Measurements from ENCODE around the gene CCDC141. TPM values are rescaled to one million over a fixed set of nuclear protein-coding genes. Genes with fewer than 3 reads are reported as not detected.
"Not testable (repeated sequence)": the region's sequence is repeated elsewhere in the genome, so short reads cannot be mapped to it uniquely, and the experiment has no call there.

CCDC141 gene
- total RNA-seq, 5 donors from 2014 or later (not counting 1 experiment from before 2014, with no cell fraction given): 13.2 to 44.8 (median 16.8) TPM

- no CpG with 5 or more reads among the region's 2 CpGs for WGBS (ENCODE audit: insufficient coverage)
- CTCF ChIA-PET: no interaction called here
- no peaks in the 10 kb centered on the region for H3K9me3 Mint-ChIP-seq
- Histone ChIP-seq H3K27ac (ENCODE audit: low read length) (no peak overlapping the region), H3K27me3 (replicated peaks in 1 of 2; ENCODE audit: control insufficient read depth in 2 of 2, extremely low read depth in 1 of 2, insufficient read depth in 2 of 2, low read length in 1 of 2) (no peaks in the 10 kb centered on the region), H3K4me3 (ENCODE audit: control insufficient read depth in 1 of 2, extremely low read depth in 1 of 2, low read length in 1 of 2) (no peak overlapping the region), H3K36me3 (ENCODE audit: control insufficient read depth in 2 of 2, extremely low read depth in 1 of 2, insufficient read depth in 1 of 2, low read length in 1 of 2) (peaks cover 0 to 8% of the 10 kb centered on the region in 2 donors), H3K9me3 (no peaks in the 10 kb centered on the region), H3K4me1 (ENCODE audit: control insufficient read depth in 1 of 2, extremely low read depth in 1 of 2, insufficient read depth in 2 of 2, low read length in 2 of 2) (peaks cover 8 to 24% of the 10 kb centered on the region in 2 experiments)
- peaks cover 64 to 71% (median 65%) of the 10 kb centered on the region in 3 donors for H3K4me1 Mint-ChIP-seq
- peak overlapping the region; percentile 95 to 98 for H3K27ac Mint-ChIP-seq
- ATAC-seq (replicated peaks in 1 of 4): no peak
- POLR2A ChIA-PET: no interaction called here
- peak overlapping the region; percentile 86 to 90 (median 89) for H3K4me3 Mint-ChIP-seq
- H3K36me3 Mint-ChIP-seq: peaks cover 16% of the 10 kb centered on the region
- H3K27me3 Mint-ChIP-seq: no peaks in the 10 kb centered on the region
- DNase-seq: no peak
These were observed 1.8 kb downstream of the CCDC141 start for GRCh38 chr2:179048099-179048498.

DNA sequence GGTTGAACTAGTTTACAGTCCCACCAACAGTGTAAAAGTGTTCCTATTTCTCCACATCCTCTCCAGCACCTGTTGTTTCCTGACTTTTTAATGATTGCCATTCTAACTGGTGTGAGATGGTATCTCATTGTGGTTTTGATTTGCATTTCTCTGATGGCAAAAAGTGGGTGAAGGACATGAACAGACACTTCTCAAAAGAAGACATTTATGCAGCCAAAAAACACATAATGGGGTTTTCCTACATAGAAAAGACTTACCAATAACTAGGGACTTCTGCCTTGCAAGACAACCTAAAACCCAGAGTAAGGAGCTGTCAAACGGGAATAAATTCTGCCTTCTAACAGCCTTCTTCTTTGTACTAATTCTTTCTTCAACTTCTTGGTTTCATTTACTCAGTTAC, 4.3 kb downstream of the CCDC141 start:
- H3K27ac ChIP-seq (ENCODE audit: low read length); DNase-seq; H3K27me3 Mint-ChIP-seq; H3K9me3 Mint-ChIP-seq; ATAC-seq (replicated peaks in 1 of 4); H3K4me3 Mint-ChIP-seq; H3K36me3 ChIP-seq (ENCODE audit: control insufficient read depth in 2 of 2, extremely low read depth in 1 of 2, insufficient read depth in 1 of 2, low read length in 1 of 2); CTCF ChIA-PET; H3K27ac Mint-ChIP-seq; H3K4me3 ChIP-seq (ENCODE audit: control insufficient read depth in 1 of 2, extremely low read depth in 1 of 2, low read length in 1 of 2); H3K9me3 ChIP-seq; H3K27me3 ChIP-seq (replicated peaks in 1 of 2; ENCODE audit: control insufficient read depth in 2 of 2, extremely low read depth in 1 of 2, insufficient read depth in 2 of 2, low read length in 1 of 2); POLR2A ChIA-PET: not testable (repeated sequence)
- H3K4me1 ChIP-seq (ENCODE audit: control insufficient read depth in 1 of 2, extremely low read depth in 1 of 2, insufficient read depth in 2 of 2, low read length in 2 of 2): peaks cover 8 to 24% of the 10 kb centered on the region in 2 experiments
- H3K36me3 Mint-ChIP-seq: peaks cover 30% of the 10 kb centered on the region
- WGBS (ENCODE audit: insufficient coverage): 0% methylated on average over 1 of the region's 1 CpG
- peaks cover 63 to 81% (median 76%) of the 10 kb centered on the region in 3 donors for H3K4me1 Mint-ChIP-seq

DNA sequence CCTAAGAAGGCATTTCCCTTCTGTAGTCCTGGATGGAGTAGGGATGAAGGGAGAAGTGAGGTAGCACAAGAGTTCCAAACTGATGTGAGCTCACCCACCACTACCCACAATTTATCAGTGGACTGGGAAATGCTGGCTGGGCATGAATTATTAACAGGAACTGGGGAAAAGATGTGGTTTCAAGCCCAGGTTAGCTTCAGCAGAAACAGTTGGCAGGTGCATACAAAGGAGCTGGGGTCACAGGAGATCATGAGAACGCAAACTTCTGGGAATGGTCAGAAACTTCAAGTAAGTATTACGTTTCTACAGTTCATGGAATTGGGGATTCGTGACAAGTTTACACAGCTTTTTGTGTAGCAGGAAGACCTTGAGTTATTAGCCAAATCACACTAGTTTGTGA, 5.4 kb downstream of the CCDC141 start:
- ATAC-seq (replicated peaks in 1 of 4): no peak
- Histone ChIP-seq H3K4me1 (ENCODE audit: control insufficient read depth in 1 of 2, extremely low read depth in 1 of 2, insufficient read depth in 2 of 2, low read length in 2 of 2) (peaks cover 8 to 18% of the 10 kb centered on the region in 2 experiments), H3K27ac (ENCODE audit: low read length) (no peak overlapping the region), H3K4me3 (ENCODE audit: control insufficient read depth in 1 of 2, extremely low read depth in 1 of 2, low read length in 1 of 2) (no peak overlapping the region), H3K36me3 (ENCODE audit: control insufficient read depth in 2 of 2, extremely low read depth in 1 of 2, insufficient read depth in 1 of 2, low read length in 1 of 2) (peaks cover 0 to 8% of the 10 kb centered on the region in 2 donors), H3K9me3 (no peaks in the 10 kb centered on the region), H3K27me3 (replicated peaks in 1 of 2; ENCODE audit: control insufficient read depth in 2 of 2, extremely low read depth in 1 of 2, insufficient read depth in 2 of 2, low read length in 1 of 2) (no peaks in the 10 kb centered on the region)
- Mint-ChIP-seq H3K4me3 (peak overlapping the region in 2 of 3 donors; percentile 33 to 46), H3K27me3 (no peaks in the 10 kb centered on the region), H3K36me3 (peaks cover 30% of the 10 kb centered on the region), H3K4me1 (peaks cover 53 to 71% (median 69%) of the 10 kb centered on the region in 3 donors), H3K27ac (peak overlapping the region in 1 of 2 donors; percentile 48), H3K9me3 (no peaks in the 10 kb centered on the region)
- no peak for DNase-seq
- POLR2A ChIA-PET: no interaction called here
- CTCF ChIA-PET: no interaction called here
- WGBS (ENCODE audit: insufficient coverage): 96% methylated on average over 3 of the region's 3 CpGs

GRCh38 chr2:179037807-179038206, 12.1 kb downstream of the CCDC141 start:
- Histone ChIP-seq H3K27ac (ENCODE audit: low read length) (no peak overlapping the region), H3K27me3 (replicated peaks in 1 of 2; ENCODE audit: control insufficient read depth in 2 of 2, extremely low read depth in 1 of 2, insufficient read depth in 2 of 2, low read length in 1 of 2) (no peaks in the 10 kb centered on the region), H3K9me3 (no peaks in the 10 kb centered on the region), H3K4me1 (ENCODE audit: control insufficient read depth in 1 of 2, extremely low read depth in 1 of 2, insufficient read depth in 2 of 2, low read length in 2 of 2) (peaks cover 2 to 3% of the 10 kb centered on the region in 2 experiments), H3K36me3 (ENCODE audit: control insufficient read depth in 2 of 2, extremely low read depth in 1 of 2, insufficient read depth in 1 of 2, low read length in 1 of 2) (no peaks in the 10 kb centered on the region), H3K4me3 (ENCODE audit: control insufficient read depth in 1 of 2, extremely low read depth in 1 of 2, low read length in 1 of 2) (no peak overlapping the region)
- peaks cover 0 to 3% (median 0%) of the 10 kb centered on the region in 3 donors for H3K9me3 Mint-ChIP-seq
- WGBS (ENCODE audit: insufficient coverage): no CpG with 5 or more reads among the region's 4 CpGs
- DNase-seq (no peak), ATAC-seq (replicated peaks in 1 of 4) (no peak)
- H3K4me3 Mint-ChIP-seq: no peak overlapping the region
- CTCF ChIA-PET: no interaction called here
- peak overlapping the region in 1 of 2 donors; percentile 44 for H3K27ac Mint-ChIP-seq
- POLR2A ChIA-PET: no interaction called here
- peaks cover 20% of the 10 kb centered on the region for H3K36me3 Mint-ChIP-seq
- H3K4me1 Mint-ChIP-seq: peaks cover 17 to 37% (median 25%) of the 10 kb centered on the region in 3 donors
- no peaks in the 10 kb centered on the region for H3K27me3 Mint-ChIP-seq

DNA sequence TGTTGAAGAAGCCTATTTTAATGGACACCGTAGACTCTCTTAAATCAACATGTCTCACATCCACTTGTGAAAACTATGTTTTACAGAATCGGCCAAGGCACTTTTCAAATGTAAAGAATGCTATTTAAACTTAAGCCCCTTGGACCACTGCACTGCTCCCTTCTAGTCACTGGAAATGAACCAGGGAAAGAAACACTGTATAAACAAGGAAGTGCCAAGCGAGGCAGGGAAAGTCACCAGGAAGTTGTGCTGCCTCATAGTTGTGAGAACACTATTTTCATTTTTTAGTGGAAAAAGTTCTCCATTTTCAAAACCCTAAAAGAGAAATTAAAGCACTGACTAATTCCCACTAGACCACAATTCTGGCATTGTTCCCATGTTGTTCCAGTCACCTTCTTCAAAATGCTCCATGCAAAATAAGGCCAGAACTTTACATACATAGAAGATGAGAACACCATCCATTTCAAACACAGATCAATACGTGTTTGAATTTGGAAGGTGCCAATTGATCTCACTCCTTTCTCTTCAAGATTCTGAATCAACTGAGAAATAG, 13.5 kb downstream of the CCDC141 start:
- ATAC-seq (replicated peaks in 1 of 4) (no peak), DNase-seq (no peak)
- H3K9me3 Mint-ChIP-seq: peaks cover 0 to 3% (median 0%) of the 10 kb centered on the region in 3 donors
- Histone ChIP-seq H3K27me3 (replicated peaks in 1 of 2; ENCODE audit: control insufficient read depth in 2 of 2, extremely low read depth in 1 of 2, insufficient read depth in 2 of 2, low read length in 1 of 2) (no peaks in the 10 kb centered on the region), H3K4me3 (ENCODE audit: control insufficient read depth in 1 of 2, extremely low read depth in 1 of 2, low read length in 1 of 2) (no peak overlapping the region), H3K9me3 (no peaks in the 10 kb centered on the region), H3K27ac (ENCODE audit: low read length) (no peak overlapping the region), H3K4me1 (ENCODE audit: control insufficient read depth in 1 of 2, extremely low read depth in 1 of 2, insufficient read depth in 2 of 2, low read length in 2 of 2) (peaks cover 9 to 11% of the 10 kb centered on the region in 2 experiments), H3K36me3 (ENCODE audit: control insufficient read depth in 2 of 2, extremely low read depth in 1 of 2, insufficient read depth in 1 of 2, low read length in 1 of 2) (no peaks in the 10 kb centered on the region)
- ChIA-PET CTCF (no interaction called here), POLR2A (no interaction called here)
- H3K4me3 Mint-ChIP-seq: no peak overlapping the region
- no peaks in the 10 kb centered on the region for H3K27me3 Mint-ChIP-seq
- peaks cover 11% of the 10 kb centered on the region for H3K36me3 Mint-ChIP-seq
- H3K4me1 Mint-ChIP-seq: peaks cover 26 to 38% (median 31%) of the 10 kb centered on the region in 3 donors
- peak overlapping the region; percentile 50 to 70 for H3K27ac Mint-ChIP-seq
- no CpG with 5 or more reads among the region's 4 CpGs for WGBS (ENCODE audit: insufficient coverage)

DNA sequence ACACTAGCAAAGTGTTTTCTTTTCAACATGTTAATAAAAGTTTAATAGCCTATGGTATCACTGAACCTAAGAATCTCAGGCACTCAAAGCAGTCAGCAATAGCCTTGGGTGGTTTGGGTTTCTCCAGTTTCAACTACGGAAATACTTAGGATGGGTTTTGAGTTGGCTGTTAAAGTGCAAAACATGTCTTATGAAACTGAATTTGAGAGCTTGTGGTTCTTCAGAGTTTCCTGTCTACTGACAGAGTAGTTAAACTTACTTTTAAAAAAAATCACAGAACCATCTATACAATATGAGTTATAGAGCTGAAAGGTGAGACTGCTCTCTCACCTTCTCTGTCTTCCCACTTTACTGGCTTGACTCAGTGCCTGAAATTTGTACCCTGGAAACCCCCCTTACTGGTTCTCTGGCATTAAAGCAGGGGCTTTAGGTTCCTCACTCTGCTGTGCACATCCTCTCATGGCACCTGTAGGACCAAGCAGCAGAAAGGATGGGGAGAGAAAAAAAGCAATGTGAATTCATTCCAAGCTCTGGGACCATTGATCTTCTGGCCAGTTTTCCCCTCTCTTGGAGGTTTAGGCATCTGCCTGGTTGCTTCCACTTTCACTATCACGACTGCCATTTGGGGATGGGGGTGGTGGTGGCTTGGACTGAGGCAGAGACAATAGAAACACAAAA, 18.1 kb downstream of the CCDC141 start:
- H3K36me3 ChIP-seq (ENCODE audit: control insufficient read depth in 2 of 2, extremely low read depth in 1 of 2, insufficient read depth in 1 of 2, low read length in 1 of 2): no peaks in the 10 kb centered on the region
- H3K36me3 Mint-ChIP-seq: peaks cover 23% of the 10 kb centered on the region
- H3K27ac ChIP-seq (ENCODE audit: low read length): peak overlapping the region; percentile 89
- WGBS (ENCODE audit: insufficient coverage): no CpG with 5 or more reads among the region's 2 CpGs
- ChIA-PET POLR2A (interaction anchor here (0.6 to 1.5 kb wide), 3 partner anchors 14 to 64 kb away, joined by 3 to 6 read pairs (median 3); partner anchors contain the start of gene CCDC141 (in 1 of the 2)), CTCF (interaction anchor here in 1 of 2 donors (1.1 to 1.6 kb wide), 2 partner anchors 12 to 98 kb away, joined by 3 to 5 read pairs; no protein-coding TSS in a partner anchor)
- peak overlapping the region; percentile 98 to 99 for H3K27ac Mint-ChIP-seq
- peaks cover 6 to 17% (median 17%) of the 10 kb centered on the region in 3 donors for H3K9me3 Mint-ChIP-seq
- H3K9me3 ChIP-seq: no peaks in the 10 kb centered on the region
- H3K4me3 Mint-ChIP-seq: peak overlapping the region; percentile 67 to 75 (median 68)
- ATAC-seq (replicated peaks in 1 of 4): peak; percentile 88 to 94 (median 93)
- peak in 17 of 35 experiments; percentile 0 to 63 (median 9) for DNase-seq
- no peaks in the 10 kb centered on the region for H3K27me3 ChIP-seq (replicated peaks in 1 of 2; ENCODE audit: control insufficient read depth in 2 of 2, extremely low read depth in 1 of 2, insufficient read depth in 2 of 2, low read length in 1 of 2)
- H3K4me3 ChIP-seq (ENCODE audit: control insufficient read depth in 1 of 2, extremely low read depth in 1 of 2, low read length in 1 of 2): peak overlapping the region; percentile 35 to 39
- H3K27me3 Mint-ChIP-seq: no peaks in the 10 kb centered on the region
- H3K4me1 ChIP-seq (ENCODE audit: control insufficient read depth in 1 of 2, extremely low read depth in 1 of 2, insufficient read depth in 2 of 2, low read length in 2 of 2): peaks cover 7 to 28% of the 10 kb centered on the region in 2 experiments
- peaks cover 19 to 40% (median 27%) of the 10 kb centered on the region in 3 donors for H3K4me1 Mint-ChIP-seq
